SK-N-MC (cell line): ENCODE measurements around the gene ATG5.

Experiments
- EZH2 ChIP-seq: fragments of 200-600 bp; sonication (generic); IDR thresholded peaks from one replicate; pipeline ENCODE4 v1.6.1; 2017; ENCODE audit warnings: antibody characterized with exemption
- POLR2AphosphoS5 ChIP-seq: IDR thresholded peaks from 2 replicates; pipeline ENCODE4 v1.6.1; 2012; ENCODE audit warnings: mild to moderate bottlenecking, low read depth, low read length, borderline replicate concordance

DNA sequence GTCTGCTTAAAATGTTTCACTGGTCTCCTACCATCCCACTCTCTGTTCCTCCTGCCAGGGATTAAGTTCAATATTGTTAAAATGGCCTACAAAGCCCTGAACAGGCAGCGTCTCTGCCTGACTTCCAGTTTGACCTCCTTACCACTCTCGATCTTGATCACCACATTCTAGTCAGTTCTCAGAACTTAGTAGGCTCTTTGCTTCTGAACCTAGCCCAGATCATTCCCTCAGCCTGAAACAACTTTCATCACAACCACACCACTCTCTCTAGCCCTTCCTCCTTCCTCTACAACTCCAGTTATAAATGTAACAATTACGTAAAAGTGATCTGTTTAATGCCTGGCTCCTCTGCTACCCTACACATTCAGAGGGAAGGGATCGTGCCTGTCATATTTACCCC, 53.3 kb downstream of the ATG5 start:
- TF ChIP-seq POLR2AphosphoS5 = no peak
- TF ChIP-seq EZH2 = no peak
